Measurements from ENCODE around the gene CLPSL2.

The CLPSL2 gene

GRCh38 chr6:35788423-35788982 is 12.1 kb downstream of the CLPSL2 start:
- DNase-seq: no peak

GRCh38 chr6:35790683-35791082 is 14.3 kb downstream of the CLPSL2 start:
- DNase-seq: no peak

DNA sequence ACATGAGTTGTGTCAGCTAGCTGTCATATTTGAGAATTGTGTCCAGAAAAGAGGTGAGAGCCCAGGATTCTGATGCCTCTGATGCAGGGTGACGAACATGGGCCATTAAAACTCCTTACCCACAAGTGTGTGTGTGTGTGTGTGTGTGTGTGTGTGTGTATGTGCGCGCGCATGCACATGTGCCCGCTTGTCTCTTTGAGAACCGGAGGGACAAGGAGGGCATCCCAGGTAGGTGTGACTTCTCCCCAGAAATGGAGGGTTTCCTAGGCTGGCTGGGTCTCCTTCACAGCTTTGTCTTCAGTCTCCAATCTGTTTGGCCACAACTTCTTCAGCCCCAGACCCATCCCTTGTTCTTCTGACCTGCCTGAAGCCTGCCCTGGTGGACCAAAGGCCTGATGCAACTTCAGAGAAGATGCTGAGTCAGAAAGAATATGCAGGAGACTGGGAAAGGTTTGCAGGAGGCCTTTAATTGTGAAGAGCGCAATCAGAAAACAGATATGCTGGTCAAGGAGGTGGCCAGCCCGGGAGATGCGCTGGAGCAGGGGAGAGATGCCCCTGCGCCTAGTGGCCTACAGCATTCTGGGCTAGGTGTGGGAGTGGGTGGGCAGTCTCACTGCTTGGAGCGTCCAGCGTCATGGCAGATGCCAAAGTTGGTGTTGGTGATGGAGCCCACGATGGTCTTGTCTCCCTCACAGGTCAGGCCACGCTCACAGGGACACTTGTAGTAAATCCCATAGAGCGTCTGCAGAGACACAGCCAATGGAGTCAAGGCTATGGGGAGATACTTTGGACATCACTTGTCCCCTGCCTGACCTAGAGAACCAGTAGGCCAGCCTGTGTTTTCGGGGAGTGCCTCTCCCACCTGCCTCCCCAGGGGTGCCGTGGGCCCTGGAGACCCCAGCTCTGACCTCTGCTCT is 18.4 kb downstream of the CLPSL2 start:
- DNase-seq: no peak

DNA sequence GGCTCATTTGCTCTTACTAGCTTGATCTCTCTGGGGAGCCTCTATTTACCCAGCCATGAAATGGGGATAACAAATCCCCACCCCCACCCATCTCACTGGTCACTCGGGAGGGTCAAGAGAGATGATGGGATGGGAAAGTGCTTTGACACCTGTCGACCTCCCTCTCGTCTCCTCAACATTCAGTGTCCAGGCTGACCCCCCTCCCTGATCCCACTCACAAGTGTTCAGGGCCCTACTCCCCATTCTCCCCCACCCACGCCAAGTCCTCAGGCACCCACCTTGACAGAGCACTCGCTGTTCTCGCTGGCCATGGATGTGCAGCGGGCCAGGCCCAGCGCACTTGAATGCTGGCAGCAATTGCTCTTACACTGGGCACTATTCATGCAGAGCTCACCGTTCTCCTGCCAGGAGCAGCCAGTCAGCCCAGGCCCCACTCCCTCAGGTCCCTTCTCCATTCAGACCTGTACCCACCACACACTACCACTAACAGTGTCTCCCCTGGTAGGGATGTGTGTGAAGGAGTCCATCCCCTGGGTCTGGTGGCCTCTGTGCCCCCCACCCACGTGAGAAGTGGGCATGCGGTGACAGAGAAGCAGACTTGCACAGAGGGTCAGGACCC is 19.2 kb downstream of the CLPSL2 start:
- no peak for DNase-seq

GRCh38 chr6:35796236-35796635 is 19.8 kb downstream of the CLPSL2 start:
- DNase-seq: no peak

DNA sequence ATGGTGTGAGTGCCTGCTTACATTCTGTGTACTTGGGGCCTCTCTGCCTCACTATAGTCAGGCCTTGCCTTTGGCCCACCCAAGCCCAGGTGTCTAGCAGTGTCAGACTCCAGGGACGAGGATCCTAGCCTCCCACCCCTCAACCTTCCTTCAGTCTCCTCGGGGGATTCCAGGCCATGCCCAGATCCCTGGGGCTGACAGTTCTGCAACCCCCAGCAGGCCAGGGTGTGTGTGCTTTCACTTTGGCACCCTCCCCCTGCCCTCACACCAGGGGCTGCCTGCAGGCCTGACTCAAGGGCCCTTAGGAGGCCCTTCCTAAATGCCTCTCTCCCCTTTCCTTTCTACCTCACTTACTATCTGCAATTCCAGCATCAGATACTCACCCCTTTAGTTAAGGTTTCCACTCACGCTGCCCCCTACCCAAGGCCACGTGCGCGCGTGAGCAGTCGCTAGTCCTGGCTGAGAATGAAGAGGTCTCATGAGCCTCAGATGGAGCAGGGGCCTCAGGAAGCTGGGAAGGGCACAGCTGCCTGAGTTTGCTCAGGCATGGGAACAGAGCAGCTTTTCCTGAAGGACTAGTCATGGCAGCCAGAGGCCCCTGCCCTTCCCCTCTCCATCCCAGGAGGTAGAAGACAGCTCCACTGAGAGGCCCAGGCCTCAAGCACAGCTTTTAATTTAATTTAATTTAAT is 21.6 kb downstream of the CLPSL2 start:
- no peak for DNase-seq

DNA sequence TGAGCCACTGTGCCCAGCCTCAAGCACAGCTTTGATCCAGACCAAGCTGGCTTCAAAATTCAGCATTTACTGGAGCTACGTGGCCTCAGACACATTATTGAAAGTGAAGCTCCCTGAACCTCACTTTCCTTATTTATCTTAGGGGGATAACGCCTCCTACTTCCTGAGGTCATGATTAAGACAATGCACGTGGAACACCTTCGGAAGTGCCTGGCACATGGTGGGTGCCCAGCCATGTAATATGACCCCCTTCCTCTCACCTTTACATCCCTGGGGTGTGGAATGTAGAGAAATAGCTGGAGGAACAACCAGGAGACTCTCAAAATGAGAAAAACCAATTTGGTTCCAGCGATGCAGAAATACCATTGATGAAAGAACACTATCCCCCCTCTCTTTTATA is 22.3 kb downstream of the CLPSL2 start:
- DNase-seq: no peak

DNA sequence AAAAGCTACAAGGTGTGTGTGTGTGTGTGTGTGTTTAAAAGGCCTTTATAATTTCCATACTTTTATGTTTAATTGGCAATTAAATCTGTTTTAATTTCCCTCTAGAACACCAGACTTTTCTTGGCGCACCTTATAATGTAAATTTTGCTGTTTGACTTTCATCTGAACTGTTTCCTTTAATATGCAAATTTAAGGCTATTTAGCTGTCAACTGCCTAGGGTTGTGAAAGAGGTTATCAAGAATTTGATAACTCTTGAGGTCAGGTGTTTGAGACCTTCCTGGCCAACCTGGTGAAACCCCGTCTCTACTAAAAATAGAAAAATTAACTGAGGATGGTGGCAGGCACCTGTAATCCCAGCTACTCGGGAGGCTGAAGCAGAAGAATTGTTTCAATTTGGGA is 24.8 kb downstream of the CLPSL2 start:
- DNase-seq: no peak

DNA sequence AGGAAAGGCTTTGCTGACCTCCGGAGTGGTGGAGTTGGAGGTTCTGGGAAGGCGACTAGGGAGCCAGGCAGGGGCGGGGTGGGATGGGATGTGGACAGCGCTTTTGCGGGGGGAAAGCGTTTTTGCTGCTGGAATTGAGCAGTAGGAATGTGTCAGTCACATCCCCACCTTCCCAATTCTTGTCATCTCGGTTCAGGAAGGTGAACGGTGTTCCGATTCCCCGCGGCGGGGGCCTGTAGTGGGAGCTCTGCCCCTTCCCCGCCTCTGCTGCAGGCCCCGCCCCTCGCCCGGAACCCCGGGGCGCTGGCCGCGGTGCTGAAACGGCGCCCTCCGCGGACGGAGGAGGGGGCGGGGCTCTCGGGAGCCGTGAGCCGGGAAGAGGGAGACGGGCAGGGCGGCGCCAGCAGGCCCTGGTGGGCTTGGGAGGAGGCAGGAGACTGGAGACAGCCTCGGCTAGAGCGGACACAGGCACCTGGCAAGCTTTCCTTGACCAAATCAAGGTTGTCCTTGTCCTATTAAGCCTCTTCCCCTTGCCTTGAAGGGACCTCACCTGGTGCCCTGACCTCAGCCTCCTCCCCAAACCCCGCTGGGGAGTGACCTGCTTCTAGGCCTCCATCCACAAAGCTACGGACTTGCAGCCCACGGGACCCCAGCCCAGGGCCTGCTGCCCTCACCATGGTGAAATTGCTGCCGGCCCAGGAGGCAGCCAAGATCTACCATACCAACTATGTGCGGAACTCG is 28.8 kb downstream of the CLPSL2 start, which contains the start of gene LHFPL5:
Gene LHFPL5 (plus strand): TSS at position 357 of the 741 bp plus-strand sequence. CDS start 319 bp downstream, at position 676.
- peak; percentile 26 for DNase-seq

DNA sequence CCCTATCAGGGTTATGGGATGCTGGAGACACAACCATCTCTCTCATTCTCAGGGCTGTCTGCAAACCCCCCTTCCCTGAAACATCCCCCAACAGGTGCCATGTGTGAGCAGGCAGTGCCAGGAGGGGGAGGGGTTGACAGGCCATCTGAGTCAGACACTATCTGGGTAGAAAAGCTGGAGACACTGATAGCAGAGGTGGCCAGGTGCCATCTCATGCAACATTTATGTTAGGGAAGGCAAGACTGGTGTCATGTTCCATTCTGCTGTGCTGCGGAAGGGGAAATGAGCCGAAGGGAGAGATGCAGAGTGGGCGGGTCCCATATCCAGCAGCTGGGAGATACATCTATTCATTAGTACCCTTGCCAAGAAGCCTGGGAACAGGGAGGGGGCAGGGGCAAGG is 32.3 kb downstream of the CLPSL2 start:
- no peak for DNase-seq

- DNase-seq: no peak
Observed at GRCh38 chr6:35809809-35810208, 33.4 kb downstream of the CLPSL2 start.

- peak; percentile 66 for DNase-seq
Observed at GRCh38 chr6:35810971-35811698, 34.7 kb downstream of the CLPSL2 start.

GRCh38 chr6:35811699-35811995 is 35.2 kb downstream of the CLPSL2 start:
- DNase-seq: no peak

GRCh38 chr6:35817515-35817914 is 41.1 kb downstream of the CLPSL2 start:
- no peak for DNase-seq

GRCh38 chr6:35823601-35824000 is 47.2 kb downstream of the CLPSL2 start:
- DNase-seq: no peak

DNA sequence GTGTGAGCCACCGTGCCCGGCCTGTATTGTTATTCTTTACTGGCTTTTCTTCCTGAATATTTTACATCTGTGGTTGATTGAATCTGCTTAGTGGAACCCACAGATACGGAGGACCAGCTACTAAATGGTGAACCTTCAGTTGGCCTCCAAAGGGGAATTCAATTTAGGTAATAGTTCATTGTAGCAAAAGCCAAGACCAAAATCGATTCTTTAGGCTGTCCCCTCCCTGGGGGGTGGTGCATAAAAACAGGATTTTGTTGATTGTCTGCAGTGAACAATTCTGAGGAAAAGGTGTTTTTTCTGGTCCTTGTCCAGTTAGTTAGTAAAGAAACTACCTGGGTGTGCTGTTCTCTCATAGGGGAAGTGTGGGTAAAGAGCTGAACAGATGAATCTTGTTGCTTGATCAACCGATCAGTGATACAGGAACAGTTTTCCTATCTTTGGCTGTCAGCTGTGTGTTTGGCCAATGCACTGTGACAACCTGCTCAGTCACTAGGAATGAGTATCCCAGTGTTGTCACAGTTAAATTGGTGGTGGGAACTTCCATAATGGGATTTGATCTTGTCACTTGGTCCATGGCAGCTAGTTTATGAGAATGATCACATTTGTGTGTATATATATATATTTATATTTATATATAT is 48.3 kb downstream of the CLPSL2 start:
- no peak for DNase-seq

All from fibroblast of skin of right quadriceps (primary cell).